Measurements from ENCODE around the gene METTL17. TPM values are rescaled to one million over a fixed set of nuclear protein-coding genes. Genes with fewer than 3 reads are reported as not detected.

The METTL17 gene
- total RNA-seq, 1 experiment from 2014 or later: 76.7 TPM

Small RNA genes within 50 kb of the gene (microRNA-seq; reads per million reads assigned to microRNA genes)
- not detected for gene MIR6717

Other genes starting within 250 kb of the METTL17 start
- gene EDDM3A, start 244.1 kb upstream of the METTL17 start, total RNA-seq (2022): not detected in 2 replicates
- not detected in 2 replicates for gene EDDM3B, start 221.6 kb upstream of the METTL17 start, total RNA-seq (2022)
- gene RNASE6, start 208.7 kb upstream of the METTL17 start, total RNA-seq (2022): not detected in 2 replicates
- 40.2 and 45.8 TPM in 2 replicates for gene RNASE1, start 187.1 kb upstream of the METTL17 start, total RNA-seq (2022)
- gene RNASE3, start 98.6 kb upstream of the METTL17 start, total RNA-seq (2022): not detected in 2 replicates
- not detected in 2 replicates for gene RNASE2, start 34.5 kb upstream of the METTL17 start, total RNA-seq (2022)
- gene SLC39A2, start 9.3 kb downstream of the METTL17 start, total RNA-seq (2022): not detected in 2 replicates
- gene NDRG2, start 35.1 kb downstream of the METTL17 start, total RNA-seq (2022): 10.8 and 16.0 TPM in 2 replicates
- not detected in 2 replicates for gene TPPP2, start 40.2 kb downstream of the METTL17 start, total RNA-seq (2022)
- gene RNASE13, start 44.8 kb downstream of the METTL17 start, total RNA-seq (2022): not detected in 2 replicates
- not detected in 2 replicates for gene RNASE7, start 52.4 kb downstream of the METTL17 start, total RNA-seq (2022)
- gene RNASE8, start 67.8 kb downstream of the METTL17 start, total RNA-seq (2022): not detected in 2 replicates
- 15.0 and 16.8 TPM in 2 replicates for gene ARHGEF40, start 80.3 kb downstream of the METTL17 start, total RNA-seq (2022)
- 18.5 and 20.3 TPM in 2 replicates for gene ZNF219, start 108.7 kb downstream of the METTL17 start, total RNA-seq (2022)
- gene TMEM253, start 111.1 kb downstream of the METTL17 start, total RNA-seq (2022): 0.24 TPM in 1 of 2 replicates, not detected in the other
- 0.05 and 0.14 TPM in 2 replicates for gene OR5AU1, start 166.1 kb downstream of the METTL17 start, total RNA-seq (2022)

Measured in Calu3 (cell line).